ENCODE data around the gene IRF6. TPM values are rescaled to one million over a fixed set of nuclear protein-coding genes. Genes with fewer than 3 reads are reported as not detected.
"Not testable (repeated sequence)": the region's sequence is repeated elsewhere in the genome, so short reads cannot be mapped to it uniquely, and the experiment has no call there.

Gene IRF6
- total and polyA plus RNA-seq, 5 donors from 2014 or later = 0.21 to 1.9 (median 0.86) TPM

DNA sequence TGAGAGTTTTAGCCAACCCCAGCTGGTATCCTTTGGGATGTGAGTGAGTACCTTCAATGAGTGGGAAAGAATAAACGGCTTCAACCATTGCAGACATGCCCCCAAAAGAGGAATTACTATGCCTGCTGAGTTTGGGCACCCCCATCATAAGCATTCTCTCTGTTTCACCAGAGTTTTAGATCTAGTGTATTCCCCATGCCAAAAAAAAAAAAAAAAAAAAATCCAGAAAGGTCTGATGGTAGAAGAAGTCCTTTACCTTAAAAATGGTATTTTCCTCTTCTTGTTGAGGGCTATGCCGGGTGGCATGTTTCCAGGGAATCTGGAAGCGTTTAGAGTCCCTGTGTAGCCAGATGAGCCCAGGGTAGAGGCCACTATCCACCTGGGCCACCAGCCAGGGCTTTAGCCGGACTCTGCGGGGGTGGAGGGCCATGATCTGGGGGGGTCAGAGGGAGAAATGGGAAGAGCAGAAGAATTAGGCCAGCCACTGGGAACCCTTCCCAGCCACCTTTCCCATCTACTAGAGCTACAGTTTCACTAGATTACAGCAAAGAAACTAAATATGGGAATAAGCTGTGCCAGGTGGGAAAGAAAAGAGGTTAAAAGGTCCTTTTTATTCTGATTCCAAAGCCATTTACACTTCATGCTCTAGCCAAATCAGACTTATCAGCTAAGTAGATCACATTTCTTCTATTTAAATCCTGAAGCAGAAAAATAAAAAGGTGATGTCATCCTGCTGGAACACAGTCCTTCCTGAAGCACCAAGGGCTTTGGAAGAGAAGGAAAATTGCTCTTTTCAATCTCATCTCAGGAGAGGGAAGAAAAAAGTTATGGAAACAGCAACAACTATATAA, 4.7 kb downstream of the IRF6 start:
- ATAC-seq (ENCODE audit: low read depth in 2 of 2) (no peak), DNase-seq (no peak)
- H3K27ac ChIP-seq (ENCODE audit: insufficient read depth, low read length, poor library complexity, severe bottlenecking) = no peak overlapping the region
- Mint-ChIP-seq H3K27me3 (peaks cover 21% of the 10 kb centered on the region), H3K4me1 (peaks cover 0 to 11% (median 3%) of the 10 kb centered on the region in 4 donors), H3K4me3 (no peak overlapping the region), H3K27ac (peak overlapping the region in 1 of 3 donors; percentile 93), H3K9me3 (no peaks in the 10 kb centered on the region), H3K36me3 (peaks cover 10% of the 10 kb centered on the region)
- peaks cover 2% of the 10 kb centered on the region for H3K27me3 ChIP-seq (ENCODE audit: control insufficient read depth, insufficient read depth, low read length)
- H3K4me1 ChIP-seq (ENCODE audit: control insufficient read depth, insufficient read depth, low read length, poor library complexity, severe bottlenecking) = peaks cover 6% of the 10 kb centered on the region
- H3K4me3 ChIP-seq (ENCODE audit: low read depth, low read length) = no peak overlapping the region
- no peaks in the 10 kb centered on the region for H3K36me3 ChIP-seq (ENCODE audit: control insufficient read depth, insufficient read depth, low read length)
- no peaks in the 10 kb centered on the region for H3K9me3 ChIP-seq (ENCODE audit: control insufficient read depth in 2 of 2, low read length in 2 of 2)

DNA sequence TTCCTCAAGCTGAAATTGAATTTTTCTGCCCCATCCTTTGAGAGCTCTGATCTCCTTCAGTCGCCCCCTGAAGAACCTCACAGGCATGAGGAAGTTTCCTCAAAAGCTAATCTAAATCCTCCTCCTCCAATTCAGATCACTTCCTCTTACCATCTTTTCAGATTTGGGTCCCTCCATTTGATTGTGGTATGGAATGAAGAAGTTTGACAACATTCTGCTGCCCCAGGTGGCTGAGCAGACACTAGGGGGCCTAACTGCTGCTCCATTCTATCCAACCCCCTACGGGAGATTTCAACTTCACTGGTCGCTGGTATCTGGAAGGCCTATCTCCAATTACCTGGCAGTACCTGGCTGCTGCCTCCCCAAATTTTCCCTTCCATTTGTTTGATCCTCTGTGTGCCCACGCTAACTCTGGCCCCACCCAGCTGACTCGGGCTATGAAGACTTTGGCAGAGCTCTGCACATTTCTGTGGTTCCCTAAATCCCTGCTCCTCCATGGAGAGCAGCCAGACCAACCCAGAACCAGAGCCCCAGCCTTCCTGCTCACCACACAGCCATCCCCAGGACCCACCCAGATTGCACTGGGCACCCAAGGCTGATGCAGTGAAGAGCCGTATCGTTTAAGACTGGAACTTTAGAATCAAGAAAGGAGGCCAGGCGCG, 7.8 kb downstream of the IRF6 start:
- peaks cover 21% of the 10 kb centered on the region for H3K36me3 Mint-ChIP-seq
- H3K4me3 Mint-ChIP-seq = no peak overlapping the region
- no peak overlapping the region for H3K27ac Mint-ChIP-seq
- H3K27me3 Mint-ChIP-seq = peaks cover 32% of the 10 kb centered on the region
- peaks cover 15% of the 10 kb centered on the region for H3K27me3 ChIP-seq (ENCODE audit: control insufficient read depth, insufficient read depth, low read length)
- ATAC-seq (ENCODE audit: low read depth in 2 of 2) (no peak), DNase-seq (no peak)
- no peak overlapping the region for H3K4me3 ChIP-seq (ENCODE audit: low read depth, low read length)
- H3K9me3 ChIP-seq (ENCODE audit: control insufficient read depth in 2 of 2, low read length in 2 of 2) = no peaks in the 10 kb centered on the region
- H3K9me3 Mint-ChIP-seq = no peaks in the 10 kb centered on the region
- peaks cover 0 to 3% (median 0%) of the 10 kb centered on the region in 4 donors for H3K4me1 Mint-ChIP-seq
- H3K27ac ChIP-seq (ENCODE audit: insufficient read depth, low read length, poor library complexity, severe bottlenecking) = no peak overlapping the region
- no peaks in the 10 kb centered on the region for H3K36me3 ChIP-seq (ENCODE audit: control insufficient read depth, insufficient read depth, low read length)
- H3K4me1 ChIP-seq (ENCODE audit: control insufficient read depth, insufficient read depth, low read length, poor library complexity, severe bottlenecking) = no peaks in the 10 kb centered on the region

DNA sequence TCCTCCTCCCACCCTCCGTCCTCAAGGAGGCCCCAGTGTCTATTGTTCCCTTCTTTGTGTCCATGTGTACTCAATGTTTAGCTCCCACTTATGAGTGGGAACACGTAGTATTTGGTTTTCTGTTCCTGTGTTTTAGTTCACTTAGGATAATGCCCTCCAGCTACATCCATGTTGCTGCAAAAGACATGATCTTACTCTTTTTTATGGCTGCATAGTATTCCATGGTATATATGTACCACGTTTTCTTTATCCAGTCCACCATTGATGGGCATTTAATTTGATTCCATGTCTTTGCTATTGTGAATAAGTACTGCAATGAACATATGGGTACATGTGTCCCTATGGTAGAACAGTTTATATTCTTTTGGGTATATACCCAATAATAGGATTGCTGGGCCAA, 12.2 kb downstream of the IRF6 start:
- H3K4me3 ChIP-seq (ENCODE audit: low read depth, low read length); H3K4me1 ChIP-seq (ENCODE audit: control insufficient read depth, insufficient read depth, low read length, poor library complexity, severe bottlenecking); H3K9me3 ChIP-seq (ENCODE audit: control insufficient read depth in 2 of 2, low read length in 2 of 2); H3K27ac Mint-ChIP-seq; DNase-seq; H3K4me1 Mint-ChIP-seq; H3K4me3 Mint-ChIP-seq; ATAC-seq (ENCODE audit: low read depth in 2 of 2); H3K36me3 ChIP-seq (ENCODE audit: control insufficient read depth, insufficient read depth, low read length); H3K27ac ChIP-seq (ENCODE audit: insufficient read depth, low read length, poor library complexity, severe bottlenecking); H3K9me3 Mint-ChIP-seq: not testable (repeated sequence)
- Mint-ChIP-seq H3K27me3 (peaks cover 34% of the 10 kb centered on the region), H3K36me3 (peaks cover 33% of the 10 kb centered on the region)
- H3K27me3 ChIP-seq (ENCODE audit: control insufficient read depth, insufficient read depth, low read length) = peaks cover 32% of the 10 kb centered on the region

DNA sequence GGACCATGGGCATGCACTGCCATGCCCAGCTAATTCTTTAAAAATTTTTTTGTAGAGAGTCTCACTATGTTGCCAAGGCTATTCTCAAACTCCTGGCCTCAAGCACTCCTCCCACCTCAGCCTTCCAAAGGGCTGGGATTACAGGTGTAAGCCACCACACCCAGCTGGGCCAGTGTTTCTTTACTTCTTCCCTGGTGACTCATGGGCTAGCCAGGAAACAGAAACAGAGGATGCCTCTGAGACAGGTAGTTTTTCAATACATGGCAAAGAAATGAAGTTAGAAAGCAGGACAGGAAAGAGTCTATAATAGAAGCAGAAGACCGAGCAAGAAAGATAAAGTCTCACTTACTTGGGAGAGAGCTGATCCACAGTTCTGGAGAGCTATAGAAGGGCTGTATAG, 14.0 kb downstream of the IRF6 start:
- DNase-seq = no peak
- H3K4me3 ChIP-seq (ENCODE audit: low read depth, low read length) = no peak overlapping the region
- H3K9me3 Mint-ChIP-seq = no peaks in the 10 kb centered on the region
- peaks cover 28% of the 10 kb centered on the region for H3K36me3 Mint-ChIP-seq
- H3K27ac Mint-ChIP-seq = no peak overlapping the region
- H3K27ac ChIP-seq (ENCODE audit: insufficient read depth, low read length, poor library complexity, severe bottlenecking) = no peak overlapping the region
- H3K27me3 Mint-ChIP-seq = peaks cover 45% of the 10 kb centered on the region
- no peaks in the 10 kb centered on the region for H3K9me3 ChIP-seq (ENCODE audit: control insufficient read depth in 2 of 2, low read length in 2 of 2)
- no peak for ATAC-seq (ENCODE audit: low read depth in 2 of 2)
- no peaks in the 10 kb centered on the region for H3K4me1 ChIP-seq (ENCODE audit: control insufficient read depth, insufficient read depth, low read length, poor library complexity, severe bottlenecking)
- H3K4me1 Mint-ChIP-seq = no peaks in the 10 kb centered on the region
- H3K4me3 Mint-ChIP-seq = no peak overlapping the region
- H3K27me3 ChIP-seq (ENCODE audit: control insufficient read depth, insufficient read depth, low read length) = peaks cover 34% of the 10 kb centered on the region
- no peaks in the 10 kb centered on the region for H3K36me3 ChIP-seq (ENCODE audit: control insufficient read depth, insufficient read depth, low read length)

DNA sequence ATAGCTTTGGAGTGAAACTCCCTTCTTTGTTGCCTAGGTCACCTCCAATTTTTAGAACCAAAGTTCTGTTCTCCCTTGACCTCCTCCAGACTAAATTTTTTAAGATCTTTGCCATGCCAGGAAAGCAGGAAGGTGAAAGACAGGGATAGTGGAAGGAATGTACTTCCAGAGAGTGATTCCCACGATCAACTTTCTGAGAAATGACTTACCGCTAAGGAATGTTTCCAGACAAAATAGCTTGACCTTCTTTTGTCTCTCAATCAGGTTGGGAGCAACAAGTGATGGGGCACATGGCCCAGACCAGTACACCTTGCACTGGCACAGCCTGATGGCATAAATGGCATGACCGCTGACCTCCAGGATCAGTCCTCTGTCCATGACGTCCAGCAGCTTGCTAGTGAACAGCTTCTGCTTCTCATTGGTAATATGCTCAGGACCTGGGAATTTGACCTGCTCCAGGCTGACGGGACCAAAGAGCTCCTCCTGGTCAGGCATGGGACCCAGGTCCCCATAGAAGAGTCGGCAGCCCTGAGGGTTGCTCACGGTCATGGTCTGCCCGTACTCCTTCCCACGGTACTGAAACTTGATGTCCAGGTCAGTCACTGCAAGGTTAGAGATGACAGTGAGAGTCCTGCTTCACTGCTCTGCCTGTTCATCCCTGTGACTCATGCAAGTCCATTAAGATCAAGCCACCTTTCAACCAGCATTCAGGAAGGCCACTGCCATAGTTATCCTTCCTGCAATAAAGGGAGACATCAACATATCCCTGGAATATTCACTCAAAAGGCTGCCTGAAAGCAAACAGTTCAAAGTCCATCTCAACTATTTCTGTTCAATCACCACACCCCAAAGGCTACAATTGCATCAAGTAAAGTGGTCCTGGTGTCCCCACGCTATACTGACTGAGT, 15.4 kb downstream of the IRF6 start:
- ATAC-seq (ENCODE audit: low read depth in 2 of 2) (no peak), DNase-seq (no peak)
- peaks cover 0 to under 1% (median 0%) of the 10 kb centered on the region in 4 donors for H3K4me1 Mint-ChIP-seq
- Histone ChIP-seq H3K4me1 (ENCODE audit: control insufficient read depth, insufficient read depth, low read length, poor library complexity, severe bottlenecking) (no peaks in the 10 kb centered on the region), H3K27me3 (ENCODE audit: control insufficient read depth, insufficient read depth, low read length) (peaks cover 34% of the 10 kb centered on the region), H3K4me3 (ENCODE audit: low read depth, low read length) (no peak overlapping the region), H3K27ac (ENCODE audit: insufficient read depth, low read length, poor library complexity, severe bottlenecking) (no peak overlapping the region), H3K36me3 (ENCODE audit: control insufficient read depth, insufficient read depth, low read length) (no peaks in the 10 kb centered on the region), H3K9me3 (ENCODE audit: control insufficient read depth in 2 of 2, low read length in 2 of 2) (no peaks in the 10 kb centered on the region)
- no peaks in the 10 kb centered on the region for H3K9me3 Mint-ChIP-seq
- no peak overlapping the region for H3K27ac Mint-ChIP-seq
- H3K4me3 Mint-ChIP-seq = no peak overlapping the region
- peaks cover 45% of the 10 kb centered on the region for H3K27me3 Mint-ChIP-seq
- H3K36me3 Mint-ChIP-seq = peaks cover 22% of the 10 kb centered on the region

DNA sequence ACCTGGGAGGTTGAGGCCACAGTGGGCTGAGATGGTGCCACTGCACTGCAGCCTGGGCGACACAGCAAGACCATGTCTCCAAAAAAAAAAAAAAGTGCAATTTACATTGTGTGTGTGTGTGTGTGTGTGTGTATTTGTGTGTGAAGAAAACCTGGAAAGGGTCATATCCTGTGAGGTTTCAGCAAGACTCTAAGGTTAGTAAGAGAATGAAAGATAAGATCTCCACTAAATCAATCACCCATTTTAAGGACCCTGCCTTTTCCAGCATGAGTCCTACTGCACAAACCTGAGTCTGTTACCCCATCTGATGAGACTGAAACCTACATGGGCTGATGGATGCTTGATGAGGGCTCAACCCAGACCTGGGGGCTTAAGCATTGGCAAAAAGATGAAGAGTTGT, 16.7 kb downstream of the IRF6 start:
- peak overlapping the region in 1 of 3 donors; percentile 38 for H3K27ac Mint-ChIP-seq
- no peak overlapping the region for H3K4me3 Mint-ChIP-seq
- H3K9me3 Mint-ChIP-seq = no peaks in the 10 kb centered on the region
- H3K27me3 ChIP-seq (ENCODE audit: control insufficient read depth, insufficient read depth, low read length) = peaks cover 28% of the 10 kb centered on the region
- no peak overlapping the region for H3K4me3 ChIP-seq (ENCODE audit: low read depth, low read length)
- H3K27ac ChIP-seq (ENCODE audit: insufficient read depth, low read length, poor library complexity, severe bottlenecking) = no peak overlapping the region
- DNase-seq = no peak
- peaks cover 44% of the 10 kb centered on the region for H3K27me3 Mint-ChIP-seq
- H3K36me3 Mint-ChIP-seq = peaks cover 19% of the 10 kb centered on the region
- peaks cover 2 to 13% (median 7%) of the 10 kb centered on the region in 4 donors for H3K4me1 Mint-ChIP-seq
- ATAC-seq (ENCODE audit: low read depth in 2 of 2) = no peak
- no peaks in the 10 kb centered on the region for H3K9me3 ChIP-seq (ENCODE audit: control insufficient read depth in 2 of 2, low read length in 2 of 2)
- no peaks in the 10 kb centered on the region for H3K36me3 ChIP-seq (ENCODE audit: control insufficient read depth, insufficient read depth, low read length)
- H3K4me1 ChIP-seq (ENCODE audit: control insufficient read depth, insufficient read depth, low read length, poor library complexity, severe bottlenecking) = peaks cover 8% of the 10 kb centered on the region

DNA sequence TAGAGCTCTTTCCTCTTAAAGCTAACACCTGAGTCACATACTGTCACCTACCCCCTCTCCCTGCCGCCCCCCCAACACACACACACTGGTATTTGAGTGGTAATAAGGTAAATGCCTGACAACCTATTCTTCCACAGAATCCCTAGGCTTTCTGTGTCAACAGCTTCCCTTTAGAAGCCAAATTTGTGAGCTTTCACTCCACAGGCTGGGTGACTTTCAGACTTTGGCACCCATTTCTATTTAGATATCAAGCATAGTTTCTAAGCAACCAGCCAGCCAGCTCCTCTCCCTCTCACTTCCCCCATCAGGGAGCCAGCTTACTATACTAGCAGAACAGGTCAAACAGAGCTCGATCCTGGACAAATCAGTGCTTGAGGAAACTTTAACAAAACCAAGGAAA, 18.4 kb downstream of the IRF6 start:
- Mint-ChIP-seq H3K4me3 (no peak overlapping the region), H3K27me3 (peaks cover 38% of the 10 kb centered on the region), H3K4me1 (peaks cover 4 to 30% (median 14%) of the 10 kb centered on the region in 4 donors), H3K36me3 (peaks cover 12% of the 10 kb centered on the region), H3K27ac (no peak overlapping the region), H3K9me3 (no peaks in the 10 kb centered on the region)
- peaks cover 14% of the 10 kb centered on the region for H3K27me3 ChIP-seq (ENCODE audit: control insufficient read depth, insufficient read depth, low read length)
- no peak for DNase-seq
- no peaks in the 10 kb centered on the region for H3K9me3 ChIP-seq (ENCODE audit: control insufficient read depth in 2 of 2, low read length in 2 of 2)
- no peak overlapping the region for H3K27ac ChIP-seq (ENCODE audit: insufficient read depth, low read length, poor library complexity, severe bottlenecking)
- no peak overlapping the region for H3K4me3 ChIP-seq (ENCODE audit: low read depth, low read length)
- peaks cover 19% of the 10 kb centered on the region for H3K4me1 ChIP-seq (ENCODE audit: control insufficient read depth, insufficient read depth, low read length, poor library complexity, severe bottlenecking)
- H3K36me3 ChIP-seq (ENCODE audit: control insufficient read depth, insufficient read depth, low read length) = peaks cover 3% of the 10 kb centered on the region
- no peak for ATAC-seq (ENCODE audit: low read depth in 2 of 2)

All from CD4-positive, CD25-positive, alpha-beta regulatory T cell (primary cell).